ENCODE data around the gene TDRD15.

DNA sequence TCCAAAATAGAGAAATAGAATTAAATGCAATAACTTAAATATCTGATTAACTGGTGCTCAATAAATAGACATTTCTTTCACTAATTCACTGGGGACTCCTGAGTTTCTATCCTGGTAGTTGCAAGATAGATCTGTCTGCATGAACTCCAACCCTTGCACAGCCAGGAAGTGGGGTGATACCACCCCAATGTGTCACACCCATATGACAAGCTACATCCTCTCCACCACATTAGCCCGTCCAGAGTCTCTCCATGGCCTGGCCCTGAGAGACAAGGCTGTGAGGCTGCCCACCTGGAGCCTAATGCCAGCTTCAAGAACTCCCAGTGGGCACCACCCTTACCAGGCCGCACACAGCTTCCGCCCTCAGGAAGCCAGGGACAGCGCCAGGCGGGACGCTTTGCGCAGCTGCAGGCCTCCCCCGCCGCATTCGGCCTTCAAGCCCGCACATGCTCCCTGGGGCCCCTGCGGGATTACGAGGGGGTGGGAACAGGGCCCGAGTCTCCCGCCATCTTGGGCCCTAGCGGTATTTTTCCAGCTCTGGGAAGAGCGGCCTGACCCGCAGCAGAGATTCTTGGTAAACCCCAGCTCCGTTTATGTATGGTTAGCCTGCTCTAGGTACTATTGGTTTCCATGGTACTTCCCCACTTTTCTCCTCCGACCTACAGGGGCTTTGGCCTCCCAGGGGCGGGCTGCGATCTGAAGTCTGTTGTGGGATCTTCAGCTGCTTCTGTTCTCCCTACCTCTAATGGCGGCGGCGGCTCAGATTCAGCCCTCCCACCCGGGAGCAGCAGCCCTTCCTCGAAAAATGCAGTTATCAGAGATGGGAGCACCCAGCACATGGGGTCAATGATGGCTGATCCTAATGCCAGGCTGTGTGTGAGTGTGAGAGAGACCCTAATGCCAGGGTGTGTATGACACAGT lies at the start of gene TDRD15:
- TF ChIP-seq, protein P1, sequence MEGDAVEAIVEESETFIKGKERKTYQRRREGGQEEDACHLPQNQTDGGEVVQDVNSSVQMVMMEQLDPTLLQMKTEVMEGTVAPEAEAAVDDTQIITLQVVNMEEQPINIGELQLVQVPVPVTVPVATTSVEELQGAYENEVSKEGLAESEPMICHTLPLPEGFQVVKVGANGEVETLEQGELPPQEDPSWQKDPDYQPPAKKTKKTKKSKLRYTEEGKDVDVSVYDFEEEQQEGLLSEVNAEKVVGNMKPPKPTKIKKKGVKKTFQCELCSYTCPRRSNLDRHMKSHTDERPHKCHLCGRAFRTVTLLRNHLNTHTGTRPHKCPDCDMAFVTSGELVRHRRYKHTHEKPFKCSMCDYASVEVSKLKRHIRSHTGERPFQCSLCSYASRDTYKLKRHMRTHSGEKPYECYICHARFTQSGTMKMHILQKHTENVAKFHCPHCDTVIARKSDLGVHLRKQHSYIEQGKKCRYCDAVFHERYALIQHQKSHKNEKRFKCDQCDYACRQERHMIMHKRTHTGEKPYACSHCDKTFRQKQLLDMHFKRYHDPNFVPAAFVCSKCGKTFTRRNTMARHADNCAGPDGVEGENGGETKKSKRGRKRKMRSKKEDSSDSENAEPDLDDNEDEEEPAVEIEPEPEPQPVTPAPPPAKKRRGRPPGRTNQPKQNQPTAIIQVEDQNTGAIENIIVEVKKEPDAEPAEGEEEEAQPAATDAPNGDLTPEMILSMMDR (IDR thresholded peaks at IDR 0.05), result no peak
- no peak for TF ChIP-seq POLR2A (IDR thresholded peaks at IDR 0.05)
